Measurements from ENCODE around the gene AFAP1. TPM values are rescaled to one million over a fixed set of nuclear protein-coding genes. Genes with fewer than 3 reads are reported as not detected.

Gene AFAP1
- total and polyA plus RNA-seq, 2 of the 8 experiments (the other 6 are each of a cell fraction or from before 2014, with no cell fraction given) = 3.6 to 18.2 TPM

- TF ChIP-seq USF2 (IDR thresholded peaks at IDR 0.05; ENCODE audit: low read length) = no peak
Observed at GRCh38 chr4:7924163-7924562, 15.5 kb downstream of the AFAP1 start (continued).

Measured in H1 (cell line).